K562 (cell line): Measurements from ENCODE around the gene APOC1. TPM values are rescaled to one million over a fixed set of nuclear protein-coding genes. Genes with fewer than 3 reads are reported as not detected.
A peak's percentile ranks its signal among the peaks of the same experiment; 100 is the strongest.
"Not testable (repeated sequence)": the region's sequence is repeated elsewhere in the genome, so short reads cannot be mapped to it uniquely, and the experiment has no call there.

Experiments
- ARID1B ChIP-seq: fragments of 450-650 bp; IDR thresholded peaks from 2 replicates; pipeline ENCODE4 v1.6.1; 2016; ENCODE audit warnings: antibody characterized with exemption, mild to moderate bottlenecking, inconsistent platforms
- BRD9 ChIP-seq: fragments of 450-650 bp; IDR thresholded peaks from 2 replicates; pipeline ENCODE4 v1.6.1; 2018; ENCODE audit warnings: low read depth; ENCODE audit not compliant: partially characterized antibody
- C11orf30 ChIP-seq: fragments of 450-650 bp; IDR thresholded peaks from 2 replicates; pipeline ENCODE4 v1.6.1; 2016; ENCODE audit warnings: low read depth, mild to moderate bottlenecking
- CXXC5 ChIP-seq: fragments of 250-450 bp; sonication (Bioruptor Pico); IDR thresholded peaks from 2 replicates; pipeline ENCODE4 v1.8.0; 2022; ENCODE audit warnings: inconsistent platforms, mild to moderate bottlenecking, moderate library complexity
- DPF2 ChIP-seq: fragments of 450-650 bp; IDR thresholded peaks from 2 replicates; pipeline ENCODE4 v1.6.1; 2016
- MAFK ChIP-seq: IDR thresholded peaks from 2 replicates; pipeline ENCODE4 v1.6.1; 2011; ENCODE audit warnings: low read length, improper control_type of control experiment
- MTA2 ChIP-seq: fragments of 450-650 bp; IDR thresholded peaks from 2 replicates; pipeline ENCODE4 v1.6.1; 2016; ENCODE audit warnings: low read depth
- NR2C1 ChIP-seq, 2 experiments: fragments of 450-650 bp; IDR thresholded peaks; 2 replicates each; pipeline ENCODE4 v1.6.1; 2017; ENCODE audit warnings: mild to moderate bottlenecking in 2 of 2, antibody characterized with exemption in 1 of 2, inconsistent platforms in 1 of 2, missing compliant biosample characterization in 1 of 2, missing genetic modification characterization in 1 of 2
- SIN3A ChIP-seq, 2 experiments: fragments of 150-350 bp in 1 of 2; IDR thresholded peaks; 2 replicates each; pipeline ENCODE4 v1.6.1; 2011 to 2016; ENCODE audit warnings: borderline replicate concordance in 2 of 2, low read depth in 2 of 2, low read length in 2 of 2, mild to moderate bottlenecking in 2 of 2, moderate library complexity in 2 of 2; ENCODE audit not compliant: control insufficient read depth in 1 of 2
- SMARCA4 ChIP-seq: fragments of 450-650 bp; IDR thresholded peaks from 2 replicates; pipeline ENCODE4 v1.6.1; 2016
- SMARCC2 ChIP-seq: fragments of 450-650 bp; IDR thresholded peaks from 2 replicates; pipeline ENCODE4 v1.6.1; 2017; ENCODE audit warnings: antibody characterized with exemption, moderate library complexity, mild to moderate bottlenecking, low read depth
- SMARCE1 ChIP-seq: fragments of 450-650 bp; IDR thresholded peaks from 2 replicates; pipeline ENCODE4 v1.7.1; 2016; ENCODE audit warnings: mild to moderate bottlenecking
- SREBF2 ChIP-seq: sonication (generic); formaldehyde crosslinking; IDR thresholded peaks from 2 replicates; pipeline ENCODE4 v1.4.0; 2020; ENCODE audit warnings: mild to moderate bottlenecking, missing genetic modification reagents
- TEAD4 ChIP-seq, 2 experiments: sonication (generic) in 1 of 2; formaldehyde crosslinking in 1 of 2; IDR thresholded peaks; 2 replicates each; pipeline versions ENCODE4 v1.6.1 to v1.8.0; 2012 to 2022; ENCODE audit warnings: borderline replicate concordance in 1 of 2, inconsistent platforms in 1 of 2, low read length in 1 of 2, mild to moderate bottlenecking in 1 of 2, missing genetic modification reagents in 1 of 2
- TOE1 ChIP-seq, 2 experiments: fragments of 450-650 bp in 1 of 2; sonication (generic) in 1 of 2; formaldehyde crosslinking in 1 of 2; IDR thresholded peaks; 2 replicates each; pipeline versions ENCODE4 v1.7.1 to v1.8.0; 2016 to 2022; ENCODE audit warnings: borderline replicate concordance in 2 of 2, mild to moderate bottlenecking in 2 of 2, antibody characterized with exemption in 1 of 2, inconsistent platforms in 1 of 2, low read depth in 1 of 2, missing genetic modification reagents in 1 of 2, moderate library complexity in 1 of 2
- TRIM24 ChIP-seq, 2 experiments: fragments of 450-650 bp; IDR thresholded peaks; 2 replicates each; pipeline ENCODE4 v1.6.1; 2016
- polyA plus RNA-seq, 8 experiments: library from polyadenylated mRNA; depleted of rRNA in 4 of 8; stranded (reverse) in 5 of 8; unstranded in 3 of 8; fragments of >200 nt; fragmentation: Nextera tagmentation in 2 of 8; fragmentation: Illumina TruSeq in 1 of 8; extraction: Ambion mirVana in 2 of 8; extraction: Trizol in 1 of 8; gene quantifications; 2 replicates each; pipeline versions ENCODE4 v1.2.1 to v1.2.3, GENCODE V29; 2011 to 2014; ENCODE audit warnings: inconsistent platforms in 1 of 8, missing spikeins in 1 of 8
- total RNA-seq, 7 experiments: library from RNA; depleted of rRNA in 6 of 7; stranded (reverse); fragments of >200 nt in 6 of 7; fragmentation: Illumina TruSeq in 2 of 7; extraction: Trizol in 2 of 7; gene quantifications; 2 replicates each; pipeline versions ENCODE4 v1.2.1 to v1.2.3, GENCODE V29; 2011 to 2021; ENCODE audit warnings: low replicate concordance in 1 of 7
- TF ChIP-seq, protein P1 (sequence below), 3 experiments: fragments of 200-800 bp in 1 of 3; fragments of 250-450 bp in 1 of 3; fragments of 450-650 bp in 1 of 3; sonication (Bioruptor Pico) in 1 of 3; sonication (Bioruptor generic) in 1 of 3; formaldehyde crosslinking in 1 of 3; IDR thresholded peaks; 2 replicates each; pipeline versions ENCODE4 v1.6.1 to v1.8.0; 2016 to 2022; ENCODE audit warnings: mild to moderate bottlenecking in 2 of 3, missing genetic modification characterization in 2 of 3, missing compliant biosample characterization in 1 of 3, moderate library complexity in 1 of 3
- TF ChIP-seq, protein P2 (sequence below), 2 experiments: fragments of 450-650 bp; IDR thresholded peaks; 2 replicates each; pipeline ENCODE4 v1.6.1; 2016
- TF ChIP-seq, protein P3 (sequence below), 3 experiments: fragments of 200-800 bp in 1 of 3; sonication (Bioruptor generic) in 1 of 3; sonication (generic) in 1 of 3; formaldehyde crosslinking in 1 of 3; IDR thresholded peaks; 2 replicates each; pipeline versions ENCODE4 v1.6.1 to v1.8.0; 2016 to 2022; ENCODE audit warnings: mild to moderate bottlenecking in 2 of 3, missing compliant biosample characterization in 2 of 3, missing genetic modification characterization in 2 of 3, missing genetic modification reagents in 1 of 3

The APOC1 gene
- total and polyA plus RNA-seq, 9 of the 15 experiments (the other 6 are each of a cell fraction or from before 2014, with no cell fraction given), result 115 to 408 (median 220) TPM

DNA sequence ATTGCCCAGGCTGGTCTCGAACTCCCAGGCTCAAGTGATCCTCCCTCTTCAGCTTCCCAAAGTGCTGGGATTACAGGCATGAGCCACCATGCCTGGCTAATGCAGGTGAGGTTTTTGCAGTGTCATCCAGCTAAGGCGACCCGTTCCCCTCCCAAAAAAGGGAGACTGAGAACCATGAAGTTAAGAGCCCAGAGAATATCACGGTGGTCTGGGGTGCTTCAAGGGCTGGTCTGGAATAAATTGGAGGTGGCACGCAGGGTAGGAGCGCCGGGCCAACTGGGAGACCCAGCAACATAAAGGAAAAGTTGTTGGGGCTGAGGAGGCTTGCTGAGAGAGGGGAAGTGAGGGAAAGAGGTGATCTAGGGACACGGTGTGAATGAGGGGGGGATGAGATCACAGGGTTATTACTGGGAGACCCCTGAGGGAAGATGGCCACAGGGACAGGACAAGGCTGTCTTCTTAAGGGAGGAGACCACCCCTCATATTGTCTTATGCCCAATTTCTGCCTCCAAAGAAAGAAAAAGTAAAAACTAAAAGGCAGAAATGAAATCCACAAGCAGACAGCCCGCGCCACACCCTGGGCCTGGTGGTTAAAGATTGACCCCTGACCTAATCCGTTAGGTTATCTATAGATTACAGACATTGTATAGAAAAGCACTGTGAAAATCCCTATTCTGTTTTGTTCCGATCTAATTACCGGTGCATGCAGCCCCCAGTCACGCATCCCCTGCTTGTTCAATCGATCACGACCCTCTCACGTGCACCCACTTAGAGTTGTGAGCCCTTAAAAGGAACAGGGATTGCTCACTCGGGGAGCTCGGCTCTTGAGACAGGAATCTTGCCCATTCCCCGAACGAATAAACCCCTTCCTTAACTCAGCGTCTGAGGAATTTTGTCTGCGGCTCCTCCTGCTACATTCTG, 636 bp upstream of the APOC1 start (continued):
- TF ChIP-seq, protein P1, sequence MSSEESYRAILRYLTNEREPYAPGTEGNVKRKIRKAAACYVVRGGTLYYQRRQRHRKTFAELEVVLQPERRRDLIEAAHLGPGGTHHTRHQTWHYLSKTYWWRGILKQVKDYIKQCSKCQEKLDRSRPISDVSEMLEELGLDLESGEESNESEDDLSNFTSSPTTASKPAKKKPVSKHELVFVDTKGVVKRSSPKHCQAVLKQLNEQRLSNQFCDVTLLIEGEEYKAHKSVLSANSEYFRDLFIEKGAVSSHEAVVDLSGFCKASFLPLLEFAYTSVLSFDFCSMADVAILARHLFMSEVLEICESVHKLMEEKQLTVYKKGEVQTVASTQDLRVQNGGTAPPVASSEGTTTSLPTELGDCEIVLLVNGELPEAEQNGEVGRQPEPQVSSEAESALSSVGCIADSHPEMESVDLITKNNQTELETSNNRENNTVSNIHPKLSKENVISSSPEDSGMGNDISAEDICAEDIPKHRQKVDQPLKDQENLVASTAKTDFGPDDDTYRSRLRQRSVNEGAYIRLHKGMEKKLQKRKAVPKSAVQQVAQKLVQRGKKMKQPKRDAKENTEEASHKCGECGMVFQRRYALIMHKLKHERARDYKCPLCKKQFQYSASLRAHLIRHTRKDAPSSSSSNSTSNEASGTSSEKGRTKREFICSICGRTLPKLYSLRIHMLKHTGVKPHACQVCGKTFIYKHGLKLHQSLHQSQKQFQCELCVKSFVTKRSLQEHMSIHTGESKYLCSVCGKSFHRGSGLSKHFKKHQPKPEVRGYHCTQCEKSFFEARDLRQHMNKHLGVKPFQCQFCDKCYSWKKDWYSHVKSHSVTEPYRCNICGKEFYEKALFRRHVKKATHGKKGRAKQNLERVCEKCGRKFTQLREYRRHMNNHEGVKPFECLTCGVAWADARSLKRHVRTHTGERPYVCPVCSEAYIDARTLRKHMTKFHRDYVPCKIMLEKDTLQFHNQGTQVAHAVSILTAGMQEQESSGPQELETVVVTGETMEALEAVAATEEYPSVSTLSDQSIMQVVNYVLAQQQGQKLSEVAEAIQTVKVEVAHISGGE (CRISPR knock-in tag; IDR thresholded peaks at IDR 0.05), result 0 out of 6 replicates have a peak, but pooled peaks of 1 of the 3 experiments have one; percentile 9
- TF ChIP-seq SMARCA4 (peak; percentile 80), TEAD4 (IDR thresholded peaks at IDR 0.05; ENCODE audit: low read length) (peak; percentile 67), DPF2 (peak; percentile 88), C11orf30 (peak; percentile 95), TRIM24 (IDR thresholded peaks at IDR 0.05) (peak in 1 of 2 experiments; percentile 10; a peak in 1 of 4 replicates), CXXC5 (CRISPR knock-in tag) (peak; percentile 62), SREBF2 (CRISPR knock-in tag) (0 out of 2 replicates have a peak, but pooled peaks have one; percentile 12), NR2C1 (IDR thresholded peaks at IDR 0.05) (peak; percentile 91), NR2C1 (tag; IDR thresholded peaks at IDR 0.05) (peak; percentile 95), MAFK (peak; percentile 57), TOE1 (IDR thresholded peaks at IDR 0.05; ENCODE audit: borderline replicate concordance) (peak; percentile 27; the same call in 1 of the 2 replicates), ARID1B (peak; percentile 90), MTA2 (peak; percentile 70), SMARCC2 (0 out of 2 replicates have a peak, but pooled peaks have one; percentile 49), SMARCE1 (peak; percentile 83), BRD9 (peak; percentile 19), SIN3A (IDR thresholded peaks at IDR 0.05; ENCODE audit: borderline replicate concordance in 2 of 2, control insufficient read depth in 1 of 2, low read depth in 2 of 2, low read length in 2 of 2) (0 out of 4 replicates have a peak, but pooled peaks of 1 of the 2 experiments have one; percentile 14)
- TF ChIP-seq TEAD4 (CRISPR knock-in tag; IDR thresholded peaks at IDR 0.05; ENCODE audit: borderline replicate concordance); TOE1 (CRISPR knock-in tag; IDR thresholded peaks at IDR 0.05; ENCODE audit: borderline replicate concordance, low read depth): not testable (repeated sequence)
- TF ChIP-seq, protein P2, sequence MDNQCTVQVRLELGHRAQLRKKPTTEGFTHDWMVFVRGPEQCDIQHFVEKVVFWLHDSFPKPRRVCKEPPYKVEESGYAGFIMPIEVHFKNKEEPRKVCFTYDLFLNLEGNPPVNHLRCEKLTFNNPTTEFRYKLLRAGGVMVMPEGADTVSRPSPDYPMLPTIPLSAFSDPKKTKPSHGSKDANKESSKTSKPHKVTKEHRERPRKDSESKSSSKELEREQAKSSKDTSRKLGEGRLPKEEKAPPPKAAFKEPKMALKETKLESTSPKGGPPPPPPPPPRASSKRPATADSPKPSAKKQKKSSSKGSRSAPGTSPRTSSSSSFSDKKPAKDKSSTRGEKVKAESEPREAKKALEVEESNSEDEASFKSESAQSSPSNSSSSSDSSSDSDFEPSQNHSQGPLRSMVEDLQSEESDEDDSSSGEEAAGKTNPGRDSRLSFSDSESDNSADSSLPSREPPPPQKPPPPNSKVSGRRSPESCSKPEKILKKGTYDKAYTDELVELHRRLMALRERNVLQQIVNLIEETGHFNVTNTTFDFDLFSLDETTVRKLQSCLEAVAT (IDR thresholded peaks at IDR 0.05), result peak in 1 of 2 experiments; percentile 15; a peak in 1 of 4 replicates
- TF ChIP-seq, protein P3, sequence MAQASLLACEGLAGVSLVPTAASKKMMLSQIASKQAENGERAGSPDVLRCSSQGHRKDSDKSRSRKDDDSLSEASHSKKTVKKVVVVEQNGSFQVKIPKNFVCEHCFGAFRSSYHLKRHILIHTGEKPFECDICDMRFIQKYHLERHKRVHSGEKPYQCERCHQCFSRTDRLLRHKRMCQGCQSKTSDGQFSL (CRISPR knock-in tag; IDR thresholded peaks at IDR 0.05), result 0 out of 2 replicates have a peak, but pooled peaks have one; percentile 66
- TF ChIP-seq, protein P3 (tag; IDR thresholded peaks at IDR 0.05), result not testable (repeated sequence)
